Measurements from ENCODE around the gene PLOD3.

PLOD3 gene

DNA sequence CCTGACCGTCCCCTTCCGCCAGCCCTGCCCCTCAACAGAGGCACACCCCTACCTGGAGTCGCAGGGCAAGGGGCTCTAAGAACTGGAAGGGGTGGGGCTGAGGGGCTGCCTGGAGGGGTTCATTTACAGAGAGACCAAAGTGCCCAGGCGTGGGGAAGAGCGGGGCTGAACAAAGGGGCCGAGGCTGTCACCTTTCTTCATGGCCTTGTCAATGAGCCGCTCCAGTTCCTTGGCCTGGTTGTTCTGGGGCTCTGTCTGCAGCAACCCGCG is 22.5 kb upstream of the PLOD3 start:
- Histone ChIP-seq H3K9ac (ENCODE audit: low read length) (no peak overlapping the region), H3K79me2 (ENCODE audit: low read length) (peaks cover 31% of the 10 kb centered on the region), H3K27me3 (ENCODE audit: low read depth, low read length) (no peaks in the 10 kb centered on the region), H3K4me3 (ENCODE audit: low read length) (no peak overlapping the region), H3K36me3 (replicated peaks; ENCODE audit: low read depth, low read length) (no peaks in the 10 kb centered on the region), H3K4me2 (ENCODE audit: low read length) (no peak overlapping the region), H3K27ac (ENCODE audit: low read length) (no peak overlapping the region), H3K9me3 (ENCODE audit: insufficient read depth, low read length) (no peaks in the 10 kb centered on the region), H2AFZ (ENCODE audit: low read depth, low read length) (no peak overlapping the region), H3K4me1 (ENCODE audit: low read length) (peaks cover 6% of the 10 kb centered on the region), H4K20me1 (ENCODE audit: insufficient read depth, low read length) (no peaks in the 10 kb centered on the region)
- no peak for TF ChIP-seq EZH2phosphoT487 (IDR thresholded peaks at IDR 0.05; ENCODE audit: low read depth)
- TF ChIP-seq, protein P1, sequence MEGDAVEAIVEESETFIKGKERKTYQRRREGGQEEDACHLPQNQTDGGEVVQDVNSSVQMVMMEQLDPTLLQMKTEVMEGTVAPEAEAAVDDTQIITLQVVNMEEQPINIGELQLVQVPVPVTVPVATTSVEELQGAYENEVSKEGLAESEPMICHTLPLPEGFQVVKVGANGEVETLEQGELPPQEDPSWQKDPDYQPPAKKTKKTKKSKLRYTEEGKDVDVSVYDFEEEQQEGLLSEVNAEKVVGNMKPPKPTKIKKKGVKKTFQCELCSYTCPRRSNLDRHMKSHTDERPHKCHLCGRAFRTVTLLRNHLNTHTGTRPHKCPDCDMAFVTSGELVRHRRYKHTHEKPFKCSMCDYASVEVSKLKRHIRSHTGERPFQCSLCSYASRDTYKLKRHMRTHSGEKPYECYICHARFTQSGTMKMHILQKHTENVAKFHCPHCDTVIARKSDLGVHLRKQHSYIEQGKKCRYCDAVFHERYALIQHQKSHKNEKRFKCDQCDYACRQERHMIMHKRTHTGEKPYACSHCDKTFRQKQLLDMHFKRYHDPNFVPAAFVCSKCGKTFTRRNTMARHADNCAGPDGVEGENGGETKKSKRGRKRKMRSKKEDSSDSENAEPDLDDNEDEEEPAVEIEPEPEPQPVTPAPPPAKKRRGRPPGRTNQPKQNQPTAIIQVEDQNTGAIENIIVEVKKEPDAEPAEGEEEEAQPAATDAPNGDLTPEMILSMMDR (IDR thresholded peaks at IDR 0.05; ENCODE audit: low read depth, low read length) = no peak

DNA sequence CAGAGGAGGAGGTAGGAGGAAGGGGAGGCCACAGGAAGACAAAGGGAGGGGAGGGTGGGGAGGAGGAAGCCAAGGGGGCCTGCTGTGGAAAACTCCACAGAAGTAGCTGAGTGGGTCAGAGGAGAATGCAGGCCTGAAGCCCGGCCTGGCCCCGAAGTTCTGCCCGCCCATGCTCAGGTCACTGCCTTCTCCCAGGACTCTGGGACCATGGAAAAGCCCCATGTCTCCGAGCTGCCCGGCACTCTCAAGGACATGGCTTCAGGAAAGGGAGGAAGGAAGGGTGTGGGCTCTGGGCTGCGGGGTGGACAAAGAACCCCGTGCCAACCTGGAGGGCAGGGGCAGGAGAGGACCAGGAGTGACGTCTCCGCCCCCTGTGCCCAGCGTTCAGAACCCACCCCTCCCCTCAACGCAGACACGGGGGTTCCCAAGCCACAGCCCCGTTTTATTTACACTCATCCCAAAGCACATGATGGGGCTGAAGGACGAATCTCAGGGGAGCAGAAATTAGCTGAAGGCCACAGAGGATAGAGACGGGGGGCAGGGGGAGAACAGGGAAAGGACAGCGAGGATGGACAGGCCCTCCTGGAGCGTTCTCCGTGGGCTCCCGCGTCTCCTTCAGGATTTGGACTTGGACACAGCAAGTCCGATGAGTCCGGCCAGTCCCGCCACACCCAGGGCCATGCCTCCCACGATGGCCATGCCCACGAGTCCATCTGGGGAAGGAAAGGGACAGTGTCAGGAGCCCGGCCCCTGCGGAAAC is 22.0 kb upstream of the PLOD3 start:
- no peaks in the 10 kb centered on the region for H3K36me3 ChIP-seq (replicated peaks; ENCODE audit: low read depth, low read length)
- no peaks in the 10 kb centered on the region for H3K27me3 ChIP-seq (ENCODE audit: low read depth, low read length)
- no peak overlapping the region for H3K4me2 ChIP-seq (ENCODE audit: low read length)
- no peak overlapping the region for H2AFZ ChIP-seq (ENCODE audit: low read depth, low read length)
- TF ChIP-seq EZH2phosphoT487 (IDR thresholded peaks at IDR 0.05; ENCODE audit: low read depth) = no peak
- TF ChIP-seq, protein P1 (IDR thresholded peaks at IDR 0.05; ENCODE audit: low read depth, low read length) = no peak
- peaks cover 6% of the 10 kb centered on the region for H3K4me1 ChIP-seq (ENCODE audit: low read length)
- H3K9ac ChIP-seq (ENCODE audit: low read length) = no peak overlapping the region
- H3K79me2 ChIP-seq (ENCODE audit: low read length) = peaks cover 29% of the 10 kb centered on the region
- H4K20me1 ChIP-seq (ENCODE audit: insufficient read depth, low read length) = no peaks in the 10 kb centered on the region
- H3K4me3 ChIP-seq (ENCODE audit: low read length) = no peak overlapping the region
- no peaks in the 10 kb centered on the region for H3K9me3 ChIP-seq (ENCODE audit: insufficient read depth, low read length)
- no peak overlapping the region for H3K27ac ChIP-seq (ENCODE audit: low read length)

DNA sequence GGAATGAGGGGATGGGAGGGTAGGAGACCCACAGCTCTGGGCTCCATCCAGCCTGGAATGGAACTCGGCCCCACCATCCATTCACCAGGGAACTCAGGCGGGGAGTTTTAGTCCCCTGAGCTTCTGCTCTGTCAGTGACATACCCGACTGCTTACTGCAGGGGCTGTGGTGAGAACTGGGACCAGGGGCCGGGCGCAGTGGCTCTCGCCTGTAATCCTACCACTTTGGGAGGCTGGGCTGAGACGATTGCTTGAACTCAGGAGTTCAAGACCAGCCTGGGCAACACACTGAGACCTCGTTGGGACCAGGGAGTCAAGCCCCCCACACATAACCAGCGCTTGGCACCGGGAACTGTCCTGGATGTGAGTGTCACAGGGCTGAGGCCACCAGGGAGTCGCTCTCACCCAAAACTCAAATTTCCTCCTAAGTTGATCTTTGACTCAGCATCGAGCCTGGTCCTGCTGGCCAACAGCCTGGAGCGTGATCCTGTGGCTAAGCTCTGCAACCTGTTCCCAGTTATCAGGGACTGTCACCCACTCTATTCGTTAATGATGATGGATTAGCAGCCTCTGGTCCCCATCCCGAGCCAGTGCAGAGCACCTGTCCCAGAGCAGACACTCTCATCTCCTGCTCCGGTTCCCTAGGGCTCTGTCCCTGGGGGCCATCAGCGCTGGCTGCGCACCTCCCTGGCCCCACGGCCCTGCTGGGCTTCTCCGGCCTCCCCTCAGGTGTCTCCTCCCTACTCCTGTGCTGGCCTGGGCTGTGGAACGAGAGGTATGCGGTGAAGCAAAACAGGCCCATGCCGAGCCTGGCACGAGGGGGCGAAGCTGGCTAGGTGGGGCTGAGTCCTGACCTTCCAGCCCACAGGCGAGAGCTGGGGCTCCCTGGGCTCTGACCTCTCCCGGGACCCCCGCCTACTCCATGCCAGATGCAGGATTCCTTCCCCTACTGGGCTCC is 21.1 kb upstream of the PLOD3 start:
- H4K20me1 ChIP-seq (ENCODE audit: insufficient read depth, low read length) = no peaks in the 10 kb centered on the region
- H3K9me3 ChIP-seq (ENCODE audit: insufficient read depth, low read length) = no peaks in the 10 kb centered on the region
- no peak overlapping the region for H3K4me3 ChIP-seq (ENCODE audit: low read length)
- H3K79me2 ChIP-seq (ENCODE audit: low read length) = peaks cover 20% of the 10 kb centered on the region
- H3K36me3 ChIP-seq (replicated peaks; ENCODE audit: low read depth, low read length) = no peaks in the 10 kb centered on the region
- no peak overlapping the region for H3K9ac ChIP-seq (ENCODE audit: low read length)
- H3K4me2 ChIP-seq (ENCODE audit: low read length) = no peak overlapping the region
- peaks cover 1% of the 10 kb centered on the region for H3K4me1 ChIP-seq (ENCODE audit: low read length)
- no peak for TF ChIP-seq EZH2phosphoT487 (IDR thresholded peaks at IDR 0.05; ENCODE audit: low read depth)
- TF ChIP-seq, protein P1 (IDR thresholded peaks at IDR 0.05; ENCODE audit: low read depth, low read length) = no peak
- no peaks in the 10 kb centered on the region for H3K27me3 ChIP-seq (ENCODE audit: low read depth, low read length)
- H2AFZ ChIP-seq (ENCODE audit: low read depth, low read length) = no peak overlapping the region
- H3K27ac ChIP-seq (ENCODE audit: low read length) = no peak overlapping the region

Measured in OCI-LY3 (cell line).